Measurements from ENCODE around the gene MAD1L1. TPM values are rescaled to one million over a fixed set of nuclear protein-coding genes. Genes with fewer than 3 reads are reported as not detected.

The MAD1L1 gene
- total and polyA plus RNA-seq, 3 donors from 2014 or later, result 63.1 to 149 (median 94.6) TPM

GRCh38 chr7:2097492-2097891 is 135.3 kb downstream of the MAD1L1 start:
- Histone ChIP-seq H3K4me3 (no peak overlapping the region), H3K36me3 (ENCODE audit: low read depth, missing control alignments) (no peaks in the 10 kb centered on the region), H3K9me3 (no peaks in the 10 kb centered on the region), H3K27me3 (no peaks in the 10 kb centered on the region), H3K4me1 (peaks cover 20% of the 10 kb centered on the region), H3K27ac (no peak overlapping the region)
- 90 to 100% methylated on average over 11 of the region's 11 CpGs for WGBS, 2 donors
- no peak for DNase-seq
- intact Hi-C loops (cut with DNase I; ENCODE audit: low total_unique reads), result no loop called here
- TF ChIP-seq POLR2A (IDR thresholded peaks at IDR 0.05) (no peak), CTCF (IDR thresholded peaks at IDR 0.05) (no peak)

- Histone ChIP-seq H3K27me3 (no peaks in the 10 kb centered on the region), H3K36me3 (ENCODE audit: low read depth, missing control alignments) (no peaks in the 10 kb centered on the region), H3K4me3 (no peak overlapping the region), H3K4me1 (peaks cover 20% of the 10 kb centered on the region), H3K27ac (no peak overlapping the region), H3K9me3 (no peaks in the 10 kb centered on the region)
- intact Hi-C loops (cut with DNase I; ENCODE audit: low total_unique reads), result no loop called here
- WGBS, 2 donors, result 91 to 99% methylated on average over 10 to 26 of the region's 28 CpGs
- DNase-seq, result no peak
- TF ChIP-seq CTCF (IDR thresholded peaks at IDR 0.05), result no peak
- TF ChIP-seq POLR2A (IDR thresholded peaks at IDR 0.05), result no peak
Measured at GRCh38 chr7:2096692-2097387, 135.9 kb downstream of the MAD1L1 start.

GRCh38 chr7:2095436-2095835 is 137.3 kb downstream of the MAD1L1 start:
- 89 to 93% methylated on average over 11 to 20 of the region's 20 CpGs for WGBS, 2 donors
- no peak for DNase-seq
- H3K27me3 ChIP-seq, result no peaks in the 10 kb centered on the region

GRCh38 chr7:2094454-2095045 is 138.2 kb downstream of the MAD1L1 start:
- TF ChIP-seq CTCF (IDR thresholded peaks at IDR 0.05) (no peak), POLR2A (IDR thresholded peaks at IDR 0.05) (no peak)
- 87 to 93% methylated on average over 13 of the region's 13 CpGs for WGBS, 2 donors
- H3K27me3 ChIP-seq, result no peaks in the 10 kb centered on the region
- H3K27ac ChIP-seq, result no peak overlapping the region
- intact Hi-C loops (cut with DNase I; ENCODE audit: low total_unique reads), result no loop called here
- no peaks in the 10 kb centered on the region for H3K9me3 ChIP-seq
- H3K4me1 ChIP-seq, result peaks cover 6% of the 10 kb centered on the region
- DNase-seq, result no peak
- H3K36me3 ChIP-seq (ENCODE audit: low read depth, missing control alignments), result no peaks in the 10 kb centered on the region
- no peak overlapping the region for H3K4me3 ChIP-seq

More at GRCh38 chr7:2095436-2095835, 137.3 kb downstream of the MAD1L1 start:
- Histone ChIP-seq H3K9me3 (no peaks in the 10 kb centered on the region), H3K27ac (no peak overlapping the region), H3K36me3 (ENCODE audit: low read depth, missing control alignments) (no peaks in the 10 kb centered on the region), H3K4me1 (peaks cover 14% of the 10 kb centered on the region), H3K4me3 (no peak overlapping the region)
- intact Hi-C loops (cut with DNase I; ENCODE audit: low total_unique reads), result no loop called here
- TF ChIP-seq POLR2A (IDR thresholded peaks at IDR 0.05) (no peak), CTCF (IDR thresholded peaks at IDR 0.05) (no peak)

GRCh38 chr7:2093843-2094220 is 138.9 kb downstream of the MAD1L1 start:
- intact Hi-C loops (cut with DNase I; ENCODE audit: low total_unique reads), result no loop called here
- no peaks in the 10 kb centered on the region for H3K27me3 ChIP-seq
- WGBS, 2 donors, result 94 to 100% methylated on average over 3 to 13 of the region's 13 CpGs
- H3K4me3 ChIP-seq, result no peak overlapping the region
- no peaks in the 10 kb centered on the region for H3K9me3 ChIP-seq
- peaks cover under 1% of the 10 kb centered on the region for H3K4me1 ChIP-seq
- no peaks in the 10 kb centered on the region for H3K36me3 ChIP-seq (ENCODE audit: low read depth, missing control alignments)
- no peak overlapping the region for H3K27ac ChIP-seq
- no peak for DNase-seq
- TF ChIP-seq CTCF (IDR thresholded peaks at IDR 0.05), result no peak
- no peak for TF ChIP-seq POLR2A (IDR thresholded peaks at IDR 0.05)
